Measurements from ENCODE around the gene LIG1. TPM values are rescaled to one million over a fixed set of nuclear protein-coding genes. Genes with fewer than 3 reads are reported as not detected.
"Not testable (repeated sequence)": the region's sequence is repeated elsewhere in the genome, so short reads cannot be mapped to it uniquely, and the experiment has no call there.

The LIG1 gene
- total RNA-seq, 2 experiments from 2014 or later = 158 to 168 TPM

DNA sequence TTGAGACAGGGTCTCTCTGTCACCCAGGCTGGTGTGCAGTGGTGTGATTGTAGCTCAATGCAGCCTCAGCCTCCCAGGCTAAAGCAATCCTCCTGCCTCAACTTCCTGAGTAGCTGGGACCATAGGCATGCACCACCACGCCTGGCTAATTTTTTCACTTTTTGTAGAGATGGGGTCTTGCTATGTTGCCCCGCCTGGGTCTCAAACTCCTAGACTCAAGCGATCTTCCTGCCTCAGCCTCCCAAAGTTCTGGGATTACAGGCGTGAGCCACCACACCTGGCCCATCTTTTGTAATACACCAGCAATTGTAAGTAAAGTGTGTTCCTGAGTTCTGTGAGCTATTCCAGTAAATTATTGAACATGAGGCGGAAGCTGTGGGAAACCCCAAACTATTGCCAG is 66.2 kb downstream of the LIG1 start:
- Mint-ChIP-seq H3K4me1 (peaks cover 8% of the 10 kb centered on the region), H3K27ac (no peak overlapping the region), H3K36me3 (no peaks in the 10 kb centered on the region), H3K27me3 (no peaks in the 10 kb centered on the region), H3K4me3 (no peak overlapping the region), H3K9me3 (no peaks in the 10 kb centered on the region)
- ATAC-seq (ENCODE audit: low read depth) (no peak), DNase-seq (no peak)
- POLR2A ChIA-PET = no interaction called here

DNA sequence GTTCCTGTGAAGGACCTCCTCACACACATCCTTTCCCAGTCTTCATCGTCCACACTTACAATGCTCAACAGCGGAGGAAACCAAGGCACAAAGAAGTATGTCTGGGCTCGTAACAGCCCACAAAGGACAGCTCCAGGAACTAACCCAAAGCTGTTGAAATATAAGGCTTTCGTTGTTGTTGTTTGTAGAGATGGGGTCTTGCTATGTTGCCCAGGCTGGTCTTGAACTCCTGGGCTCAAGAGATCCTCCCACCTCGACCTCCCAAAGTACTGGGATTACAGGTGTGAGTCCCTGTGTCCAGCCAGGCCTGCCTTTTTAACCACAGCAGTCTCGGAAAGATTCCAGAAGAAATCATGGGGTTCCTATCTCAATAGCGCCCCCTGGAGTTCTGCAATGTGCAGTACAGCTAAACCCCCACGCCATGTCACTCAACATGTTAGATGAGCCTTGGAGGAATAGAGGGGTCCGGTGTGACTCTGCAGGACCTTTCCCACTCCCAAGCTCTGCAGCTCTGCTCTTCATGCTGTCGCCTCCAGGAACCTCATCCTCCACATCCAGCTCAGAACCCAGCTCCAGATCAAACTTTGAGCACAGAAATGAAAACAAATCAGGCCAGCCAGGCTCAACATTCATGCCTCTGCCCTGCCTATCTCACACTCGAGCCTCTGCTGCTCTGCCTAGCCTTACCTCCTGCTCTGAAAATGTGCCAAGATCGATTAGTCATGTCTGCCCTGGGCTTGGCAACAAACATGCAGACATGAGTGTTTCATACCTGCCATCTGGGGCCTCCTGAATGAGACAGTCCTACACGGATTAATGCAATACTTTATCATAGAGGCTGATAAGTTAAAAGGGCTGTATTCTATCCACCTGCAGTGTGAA is 67.0 kb downstream of the LIG1 start:
- DNase-seq = no peak
- no peak for ATAC-seq (ENCODE audit: low read depth)
- POLR2A ChIA-PET = no interaction called here
- H3K4me1 Mint-ChIP-seq = peaks cover 8% of the 10 kb centered on the region
- H3K4me3 Mint-ChIP-seq = no peak overlapping the region
- no peak overlapping the region for H3K27ac Mint-ChIP-seq
- H3K27me3 Mint-ChIP-seq = no peaks in the 10 kb centered on the region
- H3K9me3 Mint-ChIP-seq = no peaks in the 10 kb centered on the region
- H3K36me3 Mint-ChIP-seq = no peaks in the 10 kb centered on the region

DNA sequence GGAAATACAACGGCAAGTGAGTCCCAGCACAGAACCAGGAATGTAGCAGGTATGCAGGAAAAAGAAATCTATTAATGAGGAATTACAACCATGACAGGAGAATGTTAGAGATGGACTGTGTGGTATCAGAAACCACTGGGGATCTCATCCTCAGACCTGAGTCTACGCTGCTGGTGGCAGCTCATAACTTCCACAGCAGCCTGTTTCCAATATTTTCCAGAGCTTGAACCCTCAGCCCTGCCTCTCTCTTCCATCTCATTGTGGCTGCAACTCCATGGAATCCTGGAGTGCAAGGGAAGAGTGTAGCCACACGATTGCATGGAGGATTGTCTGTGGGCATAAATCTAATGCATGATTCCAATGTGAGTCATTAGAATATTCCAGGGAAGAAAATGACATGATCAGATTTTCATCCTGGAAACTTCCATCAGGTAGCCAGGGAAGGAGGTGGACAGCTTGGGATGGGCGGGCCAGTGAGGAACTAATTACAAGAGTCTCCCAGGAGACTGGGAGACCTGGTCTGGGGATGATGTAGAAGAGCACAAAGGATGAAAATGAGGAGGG is 74.5 kb downstream of the LIG1 start:
- Mint-ChIP-seq H3K9me3 (peaks cover 4% of the 10 kb centered on the region), H3K27ac (no peak overlapping the region), H3K27me3 (no peaks in the 10 kb centered on the region), H3K4me3 (no peak overlapping the region), H3K36me3 (no peaks in the 10 kb centered on the region), H3K4me1 (no peaks in the 10 kb centered on the region)
- DNase-seq (no peak), ATAC-seq (ENCODE audit: low read depth) (no peak)
- POLR2A ChIA-PET = no interaction called here

DNA sequence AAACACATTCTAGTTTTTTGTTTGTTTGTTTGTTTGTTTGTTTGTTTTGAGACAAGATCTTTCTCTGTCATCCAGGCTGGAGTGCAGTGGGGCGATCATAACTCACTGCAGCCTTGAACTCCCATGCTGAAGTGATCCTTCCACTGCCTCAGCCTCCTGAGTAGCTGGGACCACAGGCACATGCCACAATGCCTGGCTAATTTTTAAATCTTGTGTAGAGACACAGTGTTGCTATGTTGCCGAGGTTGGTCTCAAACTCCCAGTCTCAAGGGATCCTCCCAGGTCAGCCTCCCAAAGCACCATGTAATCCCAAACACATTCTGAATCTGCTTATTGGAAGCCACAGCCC is 75.3 kb downstream of the LIG1 start:
- Mint-ChIP-seq H3K9me3 (peaks cover 4% of the 10 kb centered on the region), H3K4me1 (no peaks in the 10 kb centered on the region), H3K36me3 (no peaks in the 10 kb centered on the region), H3K27ac (no peak overlapping the region), H3K27me3 (peaks cover 2% of the 10 kb centered on the region), H3K4me3 (no peak overlapping the region)
- ATAC-seq (ENCODE audit: low read depth) (no peak), DNase-seq (no peak)
- POLR2A ChIA-PET = no interaction called here

DNA sequence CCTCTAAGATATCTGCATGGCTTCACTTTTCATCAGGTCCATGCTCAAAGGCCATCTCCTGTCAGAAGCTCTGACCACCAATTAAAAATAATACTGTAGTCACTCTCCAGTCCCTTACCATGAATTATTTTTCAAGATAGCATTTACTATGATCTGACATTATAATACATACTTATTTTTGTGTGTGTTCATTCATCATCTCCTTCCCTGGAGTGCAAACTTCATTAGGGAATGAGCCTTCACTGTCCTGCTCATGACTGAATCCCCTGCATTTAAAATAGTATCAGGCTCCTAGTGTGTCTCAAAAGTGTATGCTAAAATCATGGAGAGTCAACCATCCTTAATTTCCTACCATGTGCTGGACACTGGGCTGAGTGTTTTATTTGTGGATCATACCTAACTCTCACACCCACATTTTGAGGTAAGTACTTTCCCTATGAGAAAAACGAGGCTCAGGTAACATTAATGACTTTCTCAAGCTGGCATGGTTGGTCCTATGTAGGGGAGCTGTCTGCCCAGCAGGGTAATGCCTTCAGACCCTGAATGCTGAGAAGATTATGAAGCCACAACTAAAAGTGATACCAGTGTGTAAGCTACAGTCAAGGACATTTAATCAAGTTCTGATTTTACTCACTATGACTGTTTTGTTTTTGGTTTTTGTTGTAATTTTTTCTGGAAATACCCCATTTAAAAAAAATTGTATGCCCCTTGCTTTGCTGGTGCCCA is 75.9 kb downstream of the LIG1 start:
- ATAC-seq (ENCODE audit: low read depth) = no peak
- Mint-ChIP-seq H3K27me3 (peaks cover 2% of the 10 kb centered on the region), H3K36me3 (no peaks in the 10 kb centered on the region), H3K4me3 (no peak overlapping the region), H3K9me3 (peaks cover 4% of the 10 kb centered on the region), H3K27ac (no peak overlapping the region), H3K4me1 (no peaks in the 10 kb centered on the region)
- POLR2A ChIA-PET = no interaction called here
- no peak for DNase-seq

DNA sequence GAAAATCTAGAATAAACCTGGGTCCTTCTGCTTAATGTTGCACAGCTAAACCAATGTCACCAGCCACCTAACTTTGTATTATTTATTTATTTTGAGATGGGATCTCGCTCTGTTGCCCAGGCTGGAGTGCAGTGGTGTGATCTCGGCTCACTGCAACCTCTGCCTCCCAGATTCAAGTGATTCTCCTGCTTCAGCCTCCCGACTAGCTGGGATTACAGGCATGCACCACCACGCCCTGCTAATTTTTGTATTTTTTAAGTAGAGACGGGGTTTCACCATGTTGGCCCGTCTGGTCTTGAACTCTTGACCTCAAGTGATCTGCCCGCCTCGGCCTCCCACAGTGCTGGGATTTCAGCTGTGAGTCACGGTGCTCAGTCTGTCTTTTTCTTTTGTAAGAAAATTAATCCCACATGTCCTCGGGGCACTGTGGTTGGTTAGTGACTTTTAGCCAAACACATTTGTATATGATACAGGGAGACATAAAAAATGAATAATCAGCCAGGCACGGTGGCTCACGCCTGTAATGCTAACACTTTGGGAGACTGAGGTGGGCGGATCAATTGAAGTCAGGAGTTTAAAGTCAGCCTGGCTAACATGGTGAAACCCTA is 78.9 kb downstream of the LIG1 start:
- ATAC-seq (ENCODE audit: low read depth); H3K27ac Mint-ChIP-seq: not testable (repeated sequence)

DNA sequence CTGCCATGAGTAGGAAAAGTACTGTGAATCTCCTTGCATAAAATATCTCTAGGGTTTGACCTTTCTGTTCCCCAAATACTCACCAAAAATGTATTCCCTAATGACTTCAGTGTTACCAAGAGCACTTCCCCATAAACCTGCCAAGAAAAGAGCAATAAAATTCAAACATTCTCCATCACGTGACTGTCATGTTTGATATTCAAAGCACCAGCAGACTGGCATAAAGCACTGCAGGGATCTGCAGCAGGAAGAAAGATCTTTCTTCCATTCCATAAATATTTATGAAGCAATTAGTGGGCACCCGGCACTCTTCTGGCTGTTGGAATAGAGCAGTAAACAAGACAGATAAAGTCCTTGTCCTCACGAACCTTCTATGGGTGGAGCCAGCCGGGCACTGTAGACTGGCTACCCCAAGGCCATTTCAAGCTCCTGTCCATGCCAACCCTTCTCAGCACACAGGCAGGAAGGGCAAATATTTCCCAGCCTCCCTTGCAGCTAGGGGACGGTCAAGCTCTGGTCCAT is 79.8 kb downstream of the LIG1 start:
- Mint-ChIP-seq H3K36me3 (no peaks in the 10 kb centered on the region), H3K4me3 (no peak overlapping the region), H3K9me3 (no peaks in the 10 kb centered on the region), H3K27ac (no peak overlapping the region), H3K27me3 (peaks cover 5% of the 10 kb centered on the region), H3K4me1 (no peaks in the 10 kb centered on the region)
- ATAC-seq (ENCODE audit: low read depth) = no peak
- POLR2A ChIA-PET = no interaction called here
- DNase-seq = no peak

More for the DNA sequence above, 78.9 kb downstream of the LIG1 start:
- H3K9me3 Mint-ChIP-seq, H3K4me3 Mint-ChIP-seq, H3K4me1 Mint-ChIP-seq, DNase-seq, POLR2A ChIA-PET, H3K27me3 Mint-ChIP-seq, H3K36me3 Mint-ChIP-seq: not testable (repeated sequence)

DNA sequence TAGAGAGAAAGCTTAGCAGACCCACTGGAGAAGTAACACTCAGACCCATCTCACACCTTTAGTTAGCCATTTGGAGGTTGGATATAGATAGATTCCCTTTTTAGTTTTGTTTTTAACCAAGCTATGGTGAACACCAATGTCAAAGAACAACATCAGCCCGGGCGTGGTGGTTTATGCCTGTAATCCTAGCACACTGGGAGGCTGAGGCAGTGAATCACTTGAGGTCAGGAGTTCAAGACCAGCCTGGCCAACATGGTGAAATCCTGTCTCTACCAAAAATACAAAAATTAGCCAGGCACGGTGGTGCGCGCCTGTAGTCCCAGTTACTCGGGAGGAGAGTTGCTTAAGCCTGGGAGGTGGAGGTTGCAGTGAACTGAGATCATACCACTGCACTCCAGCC is 81.2 kb downstream of the LIG1 start:
- H3K27me3 Mint-ChIP-seq; H3K4me3 Mint-ChIP-seq; DNase-seq; H3K36me3 Mint-ChIP-seq; POLR2A ChIA-PET; ATAC-seq (ENCODE audit: low read depth); H3K27ac Mint-ChIP-seq; H3K4me1 Mint-ChIP-seq; H3K9me3 Mint-ChIP-seq: not testable (repeated sequence)

DNA sequence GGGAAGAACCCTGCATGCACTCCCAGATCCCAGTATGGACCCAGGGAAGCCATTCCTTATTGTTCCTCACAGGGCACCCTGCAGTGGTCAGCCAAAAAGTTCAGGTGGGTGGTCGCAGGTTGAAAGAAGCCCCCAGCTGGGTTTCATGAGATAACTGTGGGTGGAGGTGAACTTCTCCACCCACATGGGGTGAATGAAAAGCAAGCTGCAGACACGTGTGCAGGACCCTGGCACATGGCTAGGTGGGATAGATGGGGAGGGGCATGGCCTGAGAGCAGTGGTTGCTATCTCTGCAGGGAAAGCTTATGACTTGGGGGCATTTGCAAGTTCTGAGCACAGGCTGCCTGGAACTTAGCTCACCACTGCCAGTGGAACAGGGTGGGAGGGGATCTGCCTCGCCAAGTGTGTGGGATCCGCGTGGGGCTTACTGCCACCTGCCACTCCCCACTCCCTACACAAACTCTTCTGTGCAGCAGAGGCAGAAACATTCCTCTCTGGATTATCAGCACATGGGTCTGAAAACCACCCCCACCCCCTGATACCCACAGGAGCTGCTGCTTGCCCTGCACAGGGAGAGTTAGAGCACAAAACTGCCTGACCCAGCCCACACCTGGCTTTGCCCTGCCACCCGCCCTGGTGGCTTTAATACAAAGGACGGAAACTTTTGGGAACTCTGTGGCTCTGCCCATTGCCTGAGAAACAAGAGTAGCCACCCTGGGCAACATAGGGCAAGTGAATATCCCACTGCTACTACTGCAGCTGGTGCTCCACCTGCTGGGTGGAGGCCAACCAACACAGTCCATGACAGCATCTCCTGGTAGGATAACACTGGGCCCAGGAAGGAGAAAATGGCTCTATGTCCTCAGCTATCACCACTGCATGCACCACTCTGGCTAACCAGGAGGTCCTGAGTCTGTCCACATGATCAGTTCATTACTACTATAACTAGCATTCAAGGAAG is 84.0 kb downstream of the LIG1 start:
- Mint-ChIP-seq H3K9me3 (no peaks in the 10 kb centered on the region), H3K36me3 (no peaks in the 10 kb centered on the region), H3K4me1 (no peaks in the 10 kb centered on the region), H3K4me3 (no peak overlapping the region), H3K27me3 (peaks cover 5% of the 10 kb centered on the region), H3K27ac (no peak overlapping the region)
- POLR2A ChIA-PET = no interaction called here
- ATAC-seq (ENCODE audit: low read depth) (no peak), DNase-seq (no peak)

DNA sequence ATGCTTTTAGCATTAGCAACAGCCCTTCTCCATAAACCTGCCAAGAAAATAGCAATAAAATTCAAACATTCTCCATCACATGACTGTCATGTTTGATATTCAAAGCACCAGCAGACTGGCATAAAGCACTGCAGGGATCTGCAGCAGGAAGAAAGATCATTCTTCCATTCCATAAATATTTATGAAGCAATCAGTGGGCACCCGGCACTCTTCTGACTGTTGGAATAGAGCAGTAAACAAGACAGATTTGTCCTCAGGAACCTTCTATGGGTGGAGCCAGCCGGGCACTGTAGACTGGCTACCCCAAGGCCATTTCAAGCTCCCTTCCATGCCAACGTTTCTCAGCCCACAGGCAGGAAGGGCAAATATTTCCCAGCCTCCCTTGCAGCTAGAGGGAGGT is 85.1 kb downstream of the LIG1 start:
- Mint-ChIP-seq H3K27me3 (peaks cover 3% of the 10 kb centered on the region), H3K27ac (no peak overlapping the region), H3K4me1 (no peaks in the 10 kb centered on the region), H3K36me3 (no peaks in the 10 kb centered on the region), H3K9me3 (no peaks in the 10 kb centered on the region), H3K4me3 (no peak overlapping the region)
- no peak for DNase-seq
- ATAC-seq (ENCODE audit: low read depth) = no peak
- POLR2A ChIA-PET = no interaction called here

DNA sequence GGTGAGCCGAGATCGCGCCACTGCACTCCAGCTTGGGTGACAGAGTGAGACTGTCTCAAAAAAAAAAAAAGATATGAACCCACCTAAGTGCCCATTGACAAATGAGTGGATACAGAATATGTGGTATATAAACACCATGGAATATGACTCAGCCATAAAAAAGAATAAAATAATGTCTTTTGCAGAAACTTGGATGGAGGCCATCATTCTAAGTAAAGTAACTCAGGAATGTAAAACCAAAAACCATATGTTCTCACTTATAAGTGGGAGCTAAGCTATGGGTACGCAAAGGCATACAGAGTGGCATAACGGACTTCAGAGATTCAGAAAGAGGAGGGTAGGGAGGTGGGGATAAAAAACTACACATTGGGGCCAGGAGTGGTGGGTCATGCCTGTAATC is 89.0 kb downstream of the LIG1 start:
- H3K36me3 Mint-ChIP-seq = no peaks in the 10 kb centered on the region
- no peaks in the 10 kb centered on the region for H3K4me1 Mint-ChIP-seq
- POLR2A ChIA-PET = no interaction called here
- DNase-seq = no peak
- H3K9me3 Mint-ChIP-seq = no peaks in the 10 kb centered on the region
- no peak for ATAC-seq (ENCODE audit: low read depth)
- peaks cover 3% of the 10 kb centered on the region for H3K27me3 Mint-ChIP-seq
- no peak overlapping the region for H3K4me3 Mint-ChIP-seq
- H3K27ac Mint-ChIP-seq = no peak overlapping the region

DNA sequence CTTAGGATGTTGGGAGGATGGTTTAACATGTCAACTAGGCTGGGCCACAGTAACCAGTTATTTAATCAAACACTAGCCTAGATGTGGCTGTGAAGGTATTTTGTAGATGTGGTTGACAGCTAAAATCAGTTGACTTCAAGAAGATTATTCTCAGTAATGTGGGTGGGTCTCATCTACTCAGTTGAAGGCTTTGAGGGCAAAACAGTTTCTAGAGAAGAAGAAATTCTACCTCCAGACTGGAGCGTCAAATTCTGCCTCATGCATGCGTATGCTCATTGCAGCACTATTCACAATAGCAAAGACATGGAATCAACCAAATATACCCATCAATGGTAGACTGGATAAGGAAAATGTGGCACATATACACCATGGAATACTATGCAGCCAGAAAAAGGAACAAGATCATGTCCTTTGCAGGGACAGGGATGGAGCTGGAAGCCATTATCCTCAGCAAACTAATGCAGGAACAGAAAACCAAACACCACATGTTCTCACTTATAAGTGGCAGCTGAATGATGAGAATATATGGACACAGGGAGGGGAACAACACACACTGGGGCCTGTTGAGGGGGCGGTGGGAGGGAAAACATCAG is 99.9 kb downstream of the LIG1 start:
- H3K4me1 Mint-ChIP-seq; DNase-seq; H3K36me3 Mint-ChIP-seq; H3K27me3 Mint-ChIP-seq; H3K9me3 Mint-ChIP-seq; H3K27ac Mint-ChIP-seq; H3K4me3 Mint-ChIP-seq; POLR2A ChIA-PET; ATAC-seq (ENCODE audit: low read depth): not testable (repeated sequence)

Measured in activated naive CD8-positive, alpha-beta T cell treated with anti-CD3 and anti-CD28 coated beads, Interleukin-2, amount 10 ng/mL, durations not matched to agents 7 days and 5 days (primary cell).